HG03175 (cell line): ENCODE measurements around the gene KIAA1755.

Source experiments
- ATAC-seq: cut with Tn5 transposase; IDR thresholded peaks from one replicate; pipeline ENCODE4 v1.9.1; 2021; ENCODE audit warnings: mild to moderate bottlenecking, moderate library complexity; ENCODE audit not compliant: unreplicated experiment

Gene KIAA1755, protein sequence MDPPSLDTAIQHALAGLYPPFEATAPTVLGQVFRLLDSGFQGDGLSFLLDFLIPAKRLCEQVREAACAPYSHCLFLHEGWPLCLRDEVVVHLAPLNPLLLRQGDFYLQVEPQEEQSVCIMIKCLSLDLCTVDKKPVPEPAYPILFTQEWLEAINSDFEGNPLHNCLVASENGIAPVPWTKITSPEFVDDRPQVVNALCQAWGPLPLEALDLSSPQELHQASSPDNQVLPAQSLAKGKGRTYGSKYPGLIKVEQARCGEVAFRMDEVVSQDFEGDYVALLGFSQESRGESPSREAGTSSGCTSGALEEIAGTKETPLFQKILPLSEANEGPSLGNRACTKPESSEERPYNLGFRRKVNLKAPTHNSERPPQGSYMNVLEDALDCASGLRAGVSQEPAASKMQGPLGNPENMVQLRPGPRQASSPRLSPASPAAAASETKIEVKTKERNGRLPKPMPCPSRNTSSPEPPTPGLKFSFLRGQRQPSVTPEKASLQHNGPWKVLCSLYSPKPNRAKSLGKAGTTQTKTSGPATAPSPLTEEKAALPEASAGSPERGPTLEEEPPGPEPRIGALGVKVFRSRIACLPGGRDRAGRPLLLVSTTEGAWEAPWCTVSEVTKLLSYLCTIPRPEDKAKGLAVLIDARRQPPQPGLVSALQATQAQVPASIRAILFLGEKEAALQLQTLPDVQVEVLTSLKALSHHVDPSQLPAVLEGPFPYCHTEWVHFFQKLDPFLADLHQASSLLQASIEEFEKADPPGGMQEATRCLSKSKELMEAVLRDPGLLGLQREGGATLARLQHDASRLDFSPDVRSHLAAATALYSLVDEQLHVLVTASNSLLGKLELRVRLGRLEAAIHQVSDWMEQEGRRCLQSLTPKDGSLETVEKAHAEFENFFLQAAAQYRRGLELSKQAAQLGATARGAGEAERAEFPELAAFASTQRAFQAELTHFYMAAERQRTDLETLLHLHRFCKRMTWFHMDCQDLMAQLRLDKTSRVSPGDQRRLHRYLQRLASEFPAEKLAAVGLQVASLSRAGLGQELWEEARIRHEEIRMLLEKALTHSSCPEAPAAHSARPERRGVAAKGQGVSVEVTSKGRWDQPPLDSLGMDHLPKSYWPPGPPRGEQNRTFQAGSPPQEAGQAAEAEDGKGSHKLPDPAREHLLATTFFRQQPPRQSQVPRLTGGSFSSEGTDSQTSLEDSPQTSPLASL

DNA sequence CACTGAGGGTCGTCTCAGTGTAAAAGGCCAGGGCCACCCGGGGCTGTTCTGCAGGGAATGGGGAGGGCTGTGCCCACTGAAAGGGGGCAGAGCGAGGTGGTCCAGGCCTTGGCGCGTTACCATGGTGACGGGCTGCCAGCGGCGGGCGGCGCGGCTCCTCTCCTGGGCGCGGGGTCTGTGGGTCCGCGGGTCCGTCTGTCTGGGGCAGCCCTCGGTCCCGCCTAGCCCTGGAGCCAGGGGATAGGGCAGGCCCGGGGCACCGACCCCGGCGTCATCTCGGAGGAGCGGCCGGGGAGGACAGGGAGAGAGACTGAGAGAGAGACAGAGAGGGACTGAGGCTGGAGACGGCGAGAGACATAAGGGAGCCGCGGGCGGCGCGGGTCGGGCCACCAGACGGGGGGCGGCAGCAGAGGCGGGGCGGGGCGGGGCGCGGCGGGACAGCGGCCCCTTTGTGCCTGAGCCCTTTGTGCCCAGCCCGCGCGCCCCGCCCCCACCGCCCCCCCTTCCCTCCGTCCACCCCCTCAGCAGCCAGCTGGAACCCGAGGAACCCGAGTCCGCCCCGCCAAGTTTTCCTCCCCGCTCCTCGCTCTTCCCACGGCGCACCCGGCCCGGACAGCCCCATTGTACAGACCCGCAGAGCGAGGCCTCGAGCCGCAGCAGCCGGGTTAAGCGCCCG lies at the start of gene KIAA1755:
KIAA1755 (minus strand) TSS at position 358 of the 676 bp plus-strand sequence; CDS start at position 123, 235 bp downstream.
- ATAC-seq, result no peak

DNA sequence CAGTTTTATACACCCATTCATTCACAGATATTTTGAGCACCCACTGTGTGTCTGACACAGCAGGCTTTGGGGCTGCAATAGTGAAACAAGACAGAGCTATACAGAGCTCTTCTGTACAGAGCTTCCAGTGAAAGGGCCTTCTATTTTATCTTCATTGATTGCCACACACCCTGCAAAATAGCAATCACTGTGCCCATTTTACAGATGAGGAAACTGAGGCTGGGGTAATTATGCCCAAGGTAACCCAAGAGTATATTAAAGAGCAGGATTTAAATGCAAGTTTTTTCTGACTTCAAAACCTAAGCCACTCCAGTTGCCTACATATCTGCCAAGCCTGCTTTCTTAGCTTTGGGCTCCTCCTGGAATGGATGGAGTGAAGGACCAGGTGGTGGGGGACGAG lies 47.9 kb upstream of the KIAA1755 start:
- ATAC-seq, result no peak

DNA sequence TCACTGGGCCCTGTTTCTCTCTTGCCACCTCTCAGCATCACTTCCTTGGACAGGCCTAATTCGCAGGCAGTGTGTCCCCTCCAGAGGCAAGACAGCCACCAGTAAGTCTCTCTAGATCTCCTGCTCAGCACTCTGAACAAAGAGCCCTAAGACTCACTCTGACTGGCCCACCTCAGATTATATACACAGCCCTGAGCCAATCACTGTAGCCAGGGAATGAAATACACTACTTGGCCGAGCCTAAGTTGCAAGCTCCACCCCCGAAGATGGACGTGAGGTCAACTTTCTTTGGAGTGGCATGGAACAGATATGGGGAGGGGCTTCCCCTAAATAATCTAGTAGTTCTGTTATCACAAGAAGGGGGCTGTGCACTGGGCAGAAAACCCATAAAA lies 47.5 kb upstream of the KIAA1755 start:
- ATAC-seq, result no peak

DNA sequence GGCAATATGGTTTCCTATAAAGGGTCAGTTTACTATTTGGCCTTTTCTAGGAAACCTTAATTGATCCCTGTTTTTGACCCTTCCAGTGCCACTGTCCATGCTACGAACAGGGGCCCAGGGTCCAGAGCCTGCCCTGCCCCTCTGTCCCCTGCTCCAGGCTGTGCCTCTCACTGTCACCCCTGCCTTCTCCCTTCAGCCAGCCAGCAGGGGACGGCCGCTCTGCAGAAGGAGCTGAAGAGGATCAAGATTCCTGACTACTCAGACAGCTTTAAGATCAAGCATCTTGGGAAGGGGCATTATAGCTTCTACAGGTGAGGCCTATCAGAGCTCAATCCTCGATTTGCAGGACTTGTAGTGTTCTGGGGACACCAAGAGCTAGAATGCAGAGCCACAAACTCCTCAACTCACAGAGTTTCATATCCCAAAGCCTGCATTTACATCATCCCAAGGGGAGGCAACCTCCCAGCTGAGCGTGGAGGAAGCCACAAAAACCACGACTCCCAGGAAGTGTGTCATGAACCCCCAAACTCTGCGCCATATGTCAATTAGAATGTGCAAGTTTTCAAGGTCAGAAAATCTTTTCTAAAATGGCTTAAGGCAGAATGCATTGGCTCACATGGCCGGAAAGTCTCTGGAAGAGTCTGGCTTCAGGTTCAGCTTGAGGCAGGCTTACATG lies 47.0 kb upstream of the KIAA1755 start:
- no peak for ATAC-seq

DNA sequence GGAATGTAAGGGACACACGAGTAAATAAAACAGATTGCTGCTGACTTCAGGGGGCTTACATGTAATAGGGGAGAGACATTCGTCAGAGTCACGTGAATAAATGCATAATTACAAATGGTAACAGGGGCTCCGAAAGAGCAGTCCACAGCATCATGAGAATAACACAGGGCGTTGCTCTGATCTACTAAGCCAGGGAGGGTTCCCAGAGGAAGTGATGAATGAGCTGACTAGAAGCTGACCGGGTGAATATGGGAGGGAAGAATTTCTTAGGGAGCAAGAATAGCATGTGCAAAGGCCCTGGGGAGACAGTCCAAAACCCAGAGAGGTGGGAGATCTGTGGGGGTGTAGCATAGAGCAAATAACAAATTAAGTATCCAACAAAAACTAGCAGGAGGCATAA lies 45.8 kb upstream of the KIAA1755 start:
- no peak for ATAC-seq

DNA sequence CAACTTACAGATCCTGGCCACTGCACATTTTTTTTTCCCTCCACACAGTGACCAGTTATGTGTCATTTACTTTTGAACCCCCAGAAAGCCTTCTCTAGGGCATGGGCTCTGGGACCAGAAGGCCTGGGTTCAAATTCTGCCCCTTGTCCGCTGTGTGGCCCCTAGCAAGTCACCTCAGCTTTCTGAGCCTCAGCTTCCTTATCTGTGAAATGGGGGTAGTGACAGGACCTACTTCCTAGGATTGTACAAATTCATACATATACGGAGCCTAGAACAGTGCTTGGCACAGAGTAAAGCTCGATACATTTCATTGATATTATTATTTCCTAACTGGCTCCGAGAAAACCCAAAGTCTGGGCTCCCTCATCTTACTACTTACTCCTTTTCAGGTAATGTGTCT lies 45.0 kb upstream of the KIAA1755 start:
- ATAC-seq, result no peak

DNA sequence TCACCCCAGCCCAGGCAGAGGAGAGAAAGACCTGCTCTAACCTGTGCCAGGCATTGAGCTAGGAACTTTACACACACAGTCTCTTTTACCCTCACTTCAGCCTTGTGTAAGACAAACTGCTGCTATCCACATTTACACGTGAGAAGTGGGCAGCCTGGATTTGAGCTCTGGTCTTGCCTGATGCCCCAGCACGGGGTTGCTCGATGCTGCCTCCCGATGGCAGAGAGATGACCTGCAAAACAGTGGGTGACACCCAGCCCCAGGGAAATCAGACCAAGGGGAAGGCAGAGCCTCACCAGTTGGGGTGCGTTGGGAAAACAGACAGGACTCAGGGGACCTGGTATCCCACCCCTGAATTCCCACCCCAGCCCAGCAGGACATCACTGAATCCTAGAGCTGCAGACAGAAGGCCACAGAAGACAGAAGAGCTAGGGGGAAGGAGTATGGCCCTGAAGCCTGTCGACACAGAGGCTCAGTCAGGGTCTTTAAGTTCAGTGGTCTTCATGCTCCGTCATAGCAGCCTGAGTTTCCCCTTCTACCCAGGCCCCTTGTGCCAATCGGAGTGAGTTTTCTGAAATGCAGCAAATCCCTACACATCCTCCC lies 44.4 kb upstream of the KIAA1755 start:
- no peak for ATAC-seq

DNA sequence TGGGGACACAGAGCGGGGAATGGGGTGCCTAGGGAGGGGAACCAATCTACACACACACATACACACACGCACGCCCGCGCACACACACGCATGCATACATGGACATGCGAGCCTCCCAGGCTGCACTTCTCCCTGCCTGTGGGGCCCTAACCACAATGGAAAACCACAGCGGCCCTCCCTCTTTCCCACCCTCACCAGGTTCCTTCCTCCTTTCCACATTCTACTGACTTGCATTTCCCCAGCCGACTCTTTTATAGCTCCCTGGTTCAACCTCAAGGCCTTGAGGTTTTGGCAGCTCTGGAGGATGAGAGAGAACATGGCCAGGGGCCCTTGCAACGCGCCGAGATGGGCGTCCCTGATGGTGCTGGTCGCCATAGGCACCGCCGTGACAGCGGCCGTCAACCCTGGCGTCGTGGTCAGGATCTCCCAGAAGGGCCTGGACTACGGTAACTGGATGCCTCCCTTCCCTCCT lies 43.4 kb upstream of the KIAA1755 start, which contains the start of gene BPI:
BPI (plus strand) TSS at position 249 of the 472 bp plus-strand sequence; CDS start at position 317, 68 bp downstream.
- no peak for ATAC-seq

DNA sequence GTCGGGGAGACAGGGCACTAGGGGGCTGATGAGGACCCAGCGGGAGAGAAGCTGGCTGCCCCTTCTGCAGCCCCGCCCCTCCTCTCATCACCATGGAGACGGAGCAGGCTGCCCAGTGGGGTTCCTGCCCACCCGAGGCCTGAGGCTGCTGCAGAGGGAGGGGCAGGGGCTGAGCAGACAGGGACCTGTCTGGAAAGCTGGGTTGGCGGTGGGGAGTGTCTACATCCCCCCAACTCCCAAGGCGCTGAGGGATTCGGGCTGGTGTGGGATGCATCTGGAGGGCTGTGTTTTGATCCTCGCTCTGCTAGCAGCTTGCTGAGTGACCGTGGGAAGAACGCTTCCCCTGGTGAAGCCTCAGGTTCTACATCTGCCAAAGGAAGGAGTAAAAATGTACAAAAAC lies 42.3 kb upstream of the KIAA1755 start:
- no peak for ATAC-seq

DNA sequence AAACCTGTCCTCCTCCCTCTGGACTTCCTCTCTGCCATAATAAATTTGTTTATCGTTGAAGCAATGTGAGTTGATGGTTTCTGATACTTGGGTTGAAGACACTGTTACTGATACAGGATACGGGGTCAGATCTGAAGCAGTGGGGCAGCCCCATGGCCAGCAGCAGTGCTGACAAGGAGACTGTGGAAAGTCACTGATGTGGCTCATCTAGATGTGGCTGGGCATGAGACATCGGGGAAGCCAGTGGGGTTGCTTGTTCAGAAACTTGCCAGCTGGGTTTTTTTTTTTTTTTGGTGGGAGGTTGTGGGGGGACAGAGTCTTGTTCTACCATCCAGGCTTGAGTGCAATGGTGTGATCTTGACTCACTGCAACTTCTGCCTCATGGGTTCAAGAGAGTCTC lies 40.8 kb upstream of the KIAA1755 start:
- ATAC-seq, result no peak

DNA sequence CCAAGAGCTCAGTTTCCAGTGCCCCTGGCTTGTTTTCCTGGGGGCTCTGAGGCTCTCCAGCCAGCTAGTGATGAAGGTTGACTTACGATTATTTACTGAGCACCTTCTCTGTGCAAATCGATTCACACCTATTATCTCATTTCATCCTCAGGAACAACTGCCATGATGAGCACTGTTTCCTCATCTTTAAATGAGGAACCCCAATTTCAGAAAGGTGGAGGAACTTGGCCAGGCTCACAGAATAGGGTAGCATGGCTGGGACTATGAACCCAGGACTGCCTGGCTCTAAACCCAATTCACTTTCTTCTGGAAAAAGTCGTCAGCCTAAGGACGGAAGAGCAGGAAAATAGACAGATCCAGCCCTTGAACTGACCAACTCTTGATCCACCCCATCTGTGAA lies 39.9 kb upstream of the KIAA1755 start:
- ATAC-seq, result no peak

DNA sequence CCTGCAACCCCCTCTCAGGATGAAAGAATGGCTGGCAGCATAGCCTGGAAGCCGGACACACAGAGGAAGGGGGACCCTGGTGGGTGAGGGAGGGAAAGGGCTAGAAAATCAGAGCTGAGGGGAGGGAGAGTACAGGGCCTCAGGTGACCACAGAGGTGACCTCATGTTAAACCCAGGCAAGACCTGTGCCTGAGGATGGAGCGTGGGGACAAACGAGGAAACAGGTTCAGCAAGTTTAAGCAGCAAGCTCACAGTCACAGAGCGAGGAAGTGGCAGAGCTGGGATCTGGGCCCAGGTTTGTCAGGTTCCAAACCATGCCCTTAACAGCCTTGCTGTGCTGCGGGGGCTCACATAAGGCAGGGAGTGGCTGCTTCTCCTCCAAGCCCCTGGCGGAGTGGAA lies 39.4 kb upstream of the KIAA1755 start:
- ATAC-seq, result no peak

DNA sequence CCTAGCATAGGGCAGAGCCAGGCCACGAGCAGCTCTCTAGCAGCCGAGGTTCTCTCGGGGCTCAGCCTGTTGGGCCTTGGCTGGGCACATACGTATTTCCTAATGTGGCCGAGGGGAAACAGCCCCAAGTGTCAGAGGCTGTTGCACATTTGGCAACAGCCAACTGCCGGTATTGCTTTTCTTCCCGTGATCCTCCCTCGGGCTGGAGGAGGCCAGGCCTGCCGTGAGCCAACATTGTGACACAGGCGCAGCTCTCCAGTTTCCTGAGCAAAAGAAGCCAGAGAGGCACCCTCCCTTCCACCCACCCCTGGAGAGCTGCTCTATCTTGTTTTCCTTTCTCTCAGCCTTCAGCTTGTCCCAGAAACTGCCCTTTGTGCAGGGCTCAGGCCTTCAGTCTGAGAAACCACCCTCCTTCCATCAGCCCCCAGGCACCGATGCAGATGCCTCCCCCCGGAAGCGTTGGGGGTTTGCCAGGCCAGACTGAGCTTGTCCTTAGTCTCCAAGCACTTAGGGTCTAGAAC lies 38.3 kb upstream of the KIAA1755 start:
- ATAC-seq, result no peak

DNA sequence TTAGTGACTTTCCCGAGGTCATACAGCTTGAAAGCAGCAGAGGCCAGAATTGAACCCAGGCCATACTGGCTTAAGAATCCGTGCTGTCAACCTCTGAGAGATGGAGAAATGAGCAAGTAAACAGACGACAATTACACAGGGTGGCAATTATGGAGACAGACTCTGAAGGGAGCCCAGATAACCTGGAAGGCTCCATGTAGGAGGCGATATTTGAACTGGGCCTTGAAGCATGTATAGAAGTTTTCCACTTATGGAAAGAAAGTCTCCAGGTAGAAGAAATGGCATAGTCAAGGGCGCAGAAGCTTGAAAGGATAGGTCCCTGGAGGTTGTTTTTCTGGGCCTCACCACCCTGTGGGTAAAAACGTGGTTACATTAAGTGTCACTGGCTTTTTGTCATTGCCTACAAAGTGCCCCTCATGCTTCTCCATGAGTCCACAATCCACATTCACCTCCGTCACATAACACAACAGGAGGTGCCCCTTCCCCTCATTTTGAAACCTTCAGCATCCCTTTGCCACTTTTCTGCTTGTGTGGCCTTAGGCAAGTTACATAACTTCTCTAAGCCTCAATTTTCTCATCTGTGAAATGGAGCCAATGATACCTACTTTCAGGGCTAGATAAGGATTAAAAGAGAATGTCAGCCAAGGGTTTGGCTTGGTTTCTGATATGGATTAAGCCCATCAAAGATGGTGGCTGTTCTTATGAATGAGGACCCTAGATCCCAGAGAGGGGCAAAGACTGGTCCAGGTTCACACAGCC lies 37.6 kb upstream of the KIAA1755 start:
- no peak for ATAC-seq

DNA sequence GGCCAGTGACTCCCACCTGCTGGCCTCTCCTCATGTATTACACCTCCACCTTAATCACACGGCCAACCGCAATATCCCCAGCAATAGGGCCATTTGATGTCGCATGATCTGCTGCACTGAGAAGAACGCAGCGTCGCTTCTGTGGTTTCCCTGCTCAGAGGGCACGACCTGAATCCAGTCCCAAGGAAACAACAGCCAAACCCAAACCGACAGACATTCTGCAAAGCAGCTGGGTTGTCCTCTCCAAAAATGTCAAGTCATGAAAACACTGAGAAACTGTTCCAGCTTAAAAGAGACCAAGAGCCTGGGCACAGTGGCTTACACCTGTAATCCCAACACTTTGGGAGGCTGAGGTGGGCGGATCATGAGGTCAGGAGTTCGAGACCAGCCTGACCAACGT lies 35.9 kb upstream of the KIAA1755 start:
- ATAC-seq, result no peak

DNA sequence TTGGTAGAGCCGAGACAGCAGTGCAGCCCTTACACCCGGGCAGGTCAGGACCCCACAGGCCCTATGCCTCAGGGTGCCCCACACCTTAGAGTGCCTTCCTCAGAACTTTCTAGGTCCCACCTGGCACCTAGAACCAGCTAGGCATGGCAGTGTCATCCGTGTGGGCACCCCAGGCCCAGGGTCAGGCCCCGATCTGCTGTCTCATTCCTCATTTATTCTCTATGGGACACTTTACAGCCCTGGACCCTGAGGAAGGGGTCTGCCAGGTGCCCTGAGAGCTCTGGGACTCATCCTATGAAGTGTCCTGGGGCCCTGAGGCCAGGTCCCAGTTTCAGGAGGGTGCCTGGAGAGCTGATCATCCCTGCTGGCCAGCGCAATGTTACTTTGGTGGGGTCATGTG lies 35.3 kb upstream of the KIAA1755 start:
- ATAC-seq, result no peak

DNA sequence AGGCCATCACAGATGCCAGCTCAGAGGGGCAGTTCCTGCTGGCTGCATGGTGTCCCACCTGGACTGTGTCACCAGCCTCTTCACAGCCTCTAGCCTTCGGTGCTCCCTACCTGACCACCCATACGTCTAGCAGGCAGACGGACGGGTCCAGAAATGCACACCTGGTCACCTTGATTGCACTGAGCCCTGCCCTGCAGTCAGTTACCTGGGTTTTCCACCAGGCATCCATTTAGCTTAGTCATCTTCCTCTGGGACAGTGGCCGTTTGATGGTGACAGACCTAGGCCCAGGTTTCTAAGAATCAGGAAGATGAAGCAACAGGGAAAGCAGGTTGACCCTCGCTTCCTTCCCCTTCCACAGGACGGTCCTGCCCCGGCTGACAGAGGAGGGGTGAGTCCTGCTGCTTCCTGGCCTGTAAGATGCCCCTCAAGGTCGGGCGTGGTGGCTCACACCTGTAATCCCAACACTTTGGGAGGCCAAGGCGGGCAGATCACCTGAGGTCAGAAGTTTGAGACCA lies 33.6 kb upstream of the KIAA1755 start:
- ATAC-seq, result no peak

DNA sequence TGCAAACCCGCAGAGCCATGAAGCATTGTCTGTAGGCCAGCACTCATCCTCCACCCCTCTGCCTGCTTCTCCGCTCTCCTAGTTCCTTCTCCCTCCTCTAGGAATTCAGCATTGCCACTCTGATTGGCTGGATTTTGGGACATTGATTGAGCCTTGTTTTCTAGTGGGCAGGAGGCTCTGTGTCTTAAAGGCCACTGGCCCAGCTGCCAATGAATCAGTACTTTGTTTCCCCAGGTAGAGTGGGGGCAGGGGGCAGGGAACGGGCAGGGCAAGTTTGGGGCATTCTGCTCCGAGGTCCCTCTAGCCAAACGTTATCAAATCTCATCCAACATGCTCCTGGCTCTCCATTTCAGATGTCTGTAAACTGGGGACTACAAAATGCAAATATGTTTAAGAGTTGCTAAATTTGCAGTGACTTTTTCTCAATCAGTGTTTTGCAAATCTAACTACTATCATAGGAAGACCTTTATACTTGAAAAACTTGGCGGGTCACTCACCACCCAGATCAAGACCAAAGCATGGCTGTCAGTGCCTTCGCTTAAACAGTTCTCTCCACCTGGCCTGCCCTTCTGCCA lies 33.0 kb upstream of the KIAA1755 start:
- ATAC-seq, result no peak
